ENCODE results near the gene BEAN1.

Gene BEAN1

GRCh38 chr16:66419527-66419926 is 7.6 kb upstream of the BEAN1 start:
- H3K4me3 Mint-ChIP-seq = no peak overlapping the region
- DNase-seq (no peak), ATAC-seq (replicated peaks) (no peak)
- no peaks in the 10 kb centered on the region for H3K36me3 Mint-ChIP-seq (ENCODE audit: insufficient read depth)
- H3K27me3 Mint-ChIP-seq = peaks cover 27 to 43% of the 10 kb centered on the region in 2 donors
- no peaks in the 10 kb centered on the region for H3K4me1 Mint-ChIP-seq (ENCODE audit: low read depth in 2 of 2)
- no peak overlapping the region for H3K27ac Mint-ChIP-seq
- no peaks in the 10 kb centered on the region for H3K9me3 Mint-ChIP-seq

- Mint-ChIP-seq H3K36me3 (ENCODE audit: insufficient read depth) (no peaks in the 10 kb centered on the region), H3K4me3 (no peak overlapping the region), H3K27me3 (peaks cover 36 to 51% of the 10 kb centered on the region in 2 donors), H3K9me3 (no peaks in the 10 kb centered on the region), H3K4me1 (ENCODE audit: low read depth in 2 of 2) (no peaks in the 10 kb centered on the region), H3K27ac (no peak overlapping the region)
- DNase-seq = no peak
- ATAC-seq (replicated peaks) = no peak
Observed at GRCh38 chr16:66420396-66420795, 6.7 kb upstream of the BEAN1 start.

DNA sequence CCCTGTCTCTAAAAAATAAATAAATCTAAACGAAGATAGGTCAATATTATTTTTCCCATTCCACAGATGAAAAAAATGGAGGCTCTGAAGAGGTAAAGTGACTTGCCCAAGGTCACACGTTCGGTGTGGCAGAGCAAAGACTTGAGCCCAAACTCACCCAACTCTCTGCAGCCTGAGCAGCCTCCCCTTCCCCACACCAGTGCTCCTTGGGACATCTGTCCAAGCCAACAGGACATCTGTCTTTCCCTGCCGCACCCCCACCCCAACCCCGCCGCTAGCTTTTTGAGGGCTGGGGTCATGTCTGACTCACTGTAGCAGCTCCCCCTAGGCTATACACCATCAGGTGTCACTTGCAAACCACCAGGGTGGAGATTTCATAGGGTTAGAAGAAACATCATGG is 5.2 kb upstream of the BEAN1 start:
- Mint-ChIP-seq H3K4me3 (no peak overlapping the region), H3K27me3 (peaks cover 48 to 66% of the 10 kb centered on the region in 2 donors), H3K27ac (no peak overlapping the region), H3K36me3 (ENCODE audit: insufficient read depth) (no peaks in the 10 kb centered on the region), H3K4me1 (ENCODE audit: low read depth in 2 of 2) (peaks cover 0 to 6% of the 10 kb centered on the region in 2 donors), H3K9me3 (no peaks in the 10 kb centered on the region)
- no peak for DNase-seq
- ATAC-seq (replicated peaks) = no peak

DNA sequence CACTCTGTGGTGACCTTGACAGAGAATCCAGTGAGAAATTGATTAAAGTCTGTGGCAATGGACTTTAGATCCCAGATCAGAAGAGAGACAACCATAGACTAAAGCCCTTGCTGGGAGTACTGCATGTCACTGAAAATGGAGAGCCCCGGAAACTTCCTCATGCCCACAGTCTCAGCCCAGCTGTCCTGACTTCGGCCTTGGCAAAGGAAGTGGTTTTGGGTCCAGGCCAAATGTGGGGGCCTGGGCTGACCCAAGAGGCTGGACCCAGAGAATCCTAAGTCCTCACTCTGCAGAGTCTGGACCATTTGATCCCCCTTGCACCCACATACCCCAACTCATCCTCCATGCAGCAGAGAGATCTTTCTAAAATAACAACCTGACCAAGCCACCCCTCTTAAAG is 4.7 kb upstream of the BEAN1 start:
- Mint-ChIP-seq H3K27ac (no peak overlapping the region), H3K4me1 (ENCODE audit: low read depth in 2 of 2) (peaks cover 0 to 6% of the 10 kb centered on the region in 2 donors), H3K36me3 (ENCODE audit: insufficient read depth) (no peaks in the 10 kb centered on the region), H3K4me3 (no peak overlapping the region), H3K27me3 (peaks cover 48 to 67% of the 10 kb centered on the region in 2 donors), H3K9me3 (no peaks in the 10 kb centered on the region)
- ATAC-seq (replicated peaks) (no peak), DNase-seq (no peak)

GRCh38 chr16:66423177-66423576 is 3.9 kb upstream of the BEAN1 start:
- H3K9me3 Mint-ChIP-seq = no peaks in the 10 kb centered on the region
- H3K4me3 Mint-ChIP-seq = no peak overlapping the region
- H3K27ac Mint-ChIP-seq = no peak overlapping the region
- ATAC-seq (replicated peaks) = no peak
- DNase-seq = no peak
- peaks cover 49 to 69% of the 10 kb centered on the region in 2 donors for H3K27me3 Mint-ChIP-seq
- no peaks in the 10 kb centered on the region for H3K36me3 Mint-ChIP-seq (ENCODE audit: insufficient read depth)
- H3K4me1 Mint-ChIP-seq (ENCODE audit: low read depth in 2 of 2) = peaks cover 0 to 6% of the 10 kb centered on the region in 2 donors

- no peaks in the 10 kb centered on the region for H3K36me3 Mint-ChIP-seq (ENCODE audit: insufficient read depth)
- H3K4me3 Mint-ChIP-seq = no peak overlapping the region
- ATAC-seq (replicated peaks) = no peak
- peaks cover 56 to 81% of the 10 kb centered on the region in 2 donors for H3K27me3 Mint-ChIP-seq
- H3K9me3 Mint-ChIP-seq = no peaks in the 10 kb centered on the region
- no peak for DNase-seq
- no peak overlapping the region for H3K27ac Mint-ChIP-seq
- peaks cover 0 to 6% of the 10 kb centered on the region in 2 donors for H3K4me1 Mint-ChIP-seq (ENCODE audit: low read depth in 2 of 2)
Observed at GRCh38 chr16:66425651-66426050, 1.4 kb upstream of the BEAN1 start.

DNA sequence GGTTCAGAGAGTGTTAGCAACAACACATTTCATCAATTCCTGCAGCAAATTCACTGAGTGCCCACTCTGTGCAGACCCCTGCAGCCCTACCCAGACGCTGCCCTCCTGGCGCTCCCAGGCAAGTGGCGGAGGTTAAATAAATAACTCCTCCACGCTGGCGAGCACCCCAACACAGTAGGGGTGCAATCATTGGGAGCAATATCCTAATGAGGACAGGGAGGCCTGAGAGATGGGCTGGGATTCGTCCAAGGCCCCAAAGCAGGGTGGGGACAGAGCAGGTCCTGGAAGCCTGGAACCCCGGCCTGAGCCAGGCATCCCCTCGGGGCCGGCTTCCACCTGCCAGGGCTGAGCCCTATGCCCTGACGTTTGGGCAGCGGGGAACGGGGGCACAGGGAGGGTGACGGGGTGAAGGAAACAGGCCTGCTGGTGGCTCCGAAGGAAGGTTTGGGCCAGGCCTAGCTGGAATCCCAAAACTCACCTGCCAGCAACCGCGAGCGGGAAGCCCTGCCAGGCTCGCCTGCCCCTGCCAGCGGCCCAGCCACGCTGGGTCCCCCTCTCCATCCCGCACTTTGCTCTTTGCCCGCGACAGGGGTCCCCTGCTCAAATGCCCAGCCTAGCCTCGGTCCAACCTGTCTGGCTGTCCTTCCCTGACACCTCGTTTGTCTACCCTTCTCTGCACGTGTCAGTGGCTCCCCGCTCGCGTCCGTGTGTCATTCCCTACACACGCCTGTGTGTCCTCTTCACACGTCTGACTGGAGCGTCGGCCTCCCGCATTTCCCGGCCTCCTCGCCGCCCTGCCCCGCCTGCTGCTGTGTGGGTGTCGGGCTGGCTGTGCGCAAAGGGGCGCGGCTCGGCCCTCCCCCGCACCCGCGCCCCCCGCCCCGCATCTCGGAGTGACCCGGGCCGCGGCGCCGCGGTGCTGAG is 721 bp upstream of the BEAN1 start:
- Mint-ChIP-seq H3K4me3 (peak overlapping the region; percentile 25 to 36), H3K4me1 (ENCODE audit: low read depth in 2 of 2) (peaks cover 0 to 6% of the 10 kb centered on the region in 2 donors), H3K9me3 (no peaks in the 10 kb centered on the region), H3K27ac (no peak overlapping the region), H3K27me3 (peaks cover 56 to 84% of the 10 kb centered on the region in 2 donors), H3K36me3 (ENCODE audit: insufficient read depth) (no peaks in the 10 kb centered on the region)
- ATAC-seq (replicated peaks) (no peak), DNase-seq (no peak)

DNA sequence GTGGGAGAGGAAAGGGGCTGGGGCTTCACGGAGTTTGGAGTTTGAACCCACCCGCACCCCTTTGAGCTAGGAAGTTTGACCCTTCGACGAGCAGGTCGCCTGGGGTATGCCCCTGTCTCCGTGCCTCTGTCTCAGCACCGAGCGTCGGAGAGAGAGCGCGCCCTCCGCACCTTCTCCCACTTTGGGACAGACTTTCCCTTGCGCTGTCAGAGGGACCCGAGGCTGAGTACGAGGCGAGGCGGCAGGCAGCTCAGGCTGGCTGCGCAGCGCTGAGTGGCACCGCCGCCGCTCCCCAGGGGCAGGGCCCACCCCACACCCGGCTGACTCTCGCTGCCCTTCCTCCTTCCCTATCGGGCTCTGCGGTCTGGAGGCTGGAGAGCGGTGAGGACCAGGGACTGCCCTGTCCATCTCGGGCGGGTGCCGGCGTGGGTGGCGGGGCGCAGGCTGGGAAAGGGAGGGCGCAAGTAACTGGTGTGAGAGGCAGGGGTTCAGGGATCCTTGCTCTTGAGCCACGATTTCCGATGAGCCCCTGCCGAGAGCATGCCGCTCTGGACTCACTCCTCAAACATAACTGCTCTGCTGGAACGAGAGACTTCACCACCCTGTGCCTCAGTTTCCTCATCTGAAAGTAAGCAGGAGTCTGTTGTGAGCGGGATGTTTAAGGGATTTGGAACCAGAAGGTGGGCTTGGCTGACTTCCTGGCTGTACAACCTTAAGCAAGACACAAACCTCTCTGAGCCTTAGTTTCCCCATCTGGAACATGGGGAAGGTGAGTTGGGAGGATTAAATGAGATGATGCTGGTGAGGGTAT is 981 bp downstream of the BEAN1 start:
- Mint-ChIP-seq H3K4me1 (ENCODE audit: low read depth in 2 of 2) (peaks cover 0 to 6% of the 10 kb centered on the region in 2 donors), H3K36me3 (ENCODE audit: insufficient read depth) (no peaks in the 10 kb centered on the region), H3K27me3 (peaks cover 63 to 86% of the 10 kb centered on the region in 2 donors), H3K27ac (no peak overlapping the region), H3K4me3 (peak overlapping the region in 1 of 2 donors; percentile 53), H3K9me3 (no peaks in the 10 kb centered on the region)
- peak; percentile 35 for ATAC-seq (replicated peaks)
- no peak for DNase-seq

DNA sequence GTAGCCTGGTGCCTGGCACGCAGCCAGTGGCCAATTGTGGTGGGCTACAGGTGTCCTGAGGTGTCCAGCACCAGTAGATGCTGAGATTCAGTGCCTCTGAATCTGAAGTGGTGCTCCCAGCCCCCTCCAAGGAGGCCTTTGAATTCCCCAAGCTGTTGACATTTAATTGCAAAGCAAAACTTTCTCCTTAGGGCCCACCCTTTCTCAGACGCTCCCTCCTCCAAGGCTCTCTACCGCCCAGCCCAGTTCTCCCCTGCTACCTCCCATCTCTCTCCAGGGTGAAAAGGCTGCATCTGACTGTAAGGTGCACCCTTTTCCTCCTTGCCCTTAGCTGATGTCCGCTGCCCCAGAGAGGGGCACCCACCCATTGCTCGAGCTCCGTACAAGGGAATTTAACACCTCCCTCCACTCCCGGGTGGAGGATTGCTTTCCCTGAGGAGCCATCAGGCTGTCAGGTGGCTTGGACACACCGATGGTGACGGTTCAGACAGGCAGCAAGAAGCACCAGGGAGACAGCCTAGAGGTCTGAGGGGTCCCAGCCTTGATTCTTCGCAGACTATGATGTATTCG is 1.7 kb downstream of the BEAN1 start:
- Mint-ChIP-seq H3K4me1 (ENCODE audit: low read depth in 2 of 2) (peaks cover 0 to 6% of the 10 kb centered on the region in 2 donors), H3K27me3 (peaks cover 68 to 86% of the 10 kb centered on the region in 2 donors), H3K4me3 (peak overlapping the region in 1 of 2 donors; percentile 2), H3K36me3 (ENCODE audit: insufficient read depth) (no peaks in the 10 kb centered on the region), H3K9me3 (no peaks in the 10 kb centered on the region), H3K27ac (no peak overlapping the region)
- DNase-seq (no peak), ATAC-seq (replicated peaks) (no peak)

- no peak for ATAC-seq (replicated peaks)
- H3K9me3 Mint-ChIP-seq = no peaks in the 10 kb centered on the region
- no peak for DNase-seq
- H3K36me3 Mint-ChIP-seq (ENCODE audit: insufficient read depth) = no peaks in the 10 kb centered on the region
- H3K4me1 Mint-ChIP-seq (ENCODE audit: low read depth in 2 of 2) = peaks cover 0 to 6% of the 10 kb centered on the region in 2 donors
- H3K27ac Mint-ChIP-seq = no peak overlapping the region
- H3K4me3 Mint-ChIP-seq = no peak overlapping the region
- H3K27me3 Mint-ChIP-seq = peaks cover 62 to 86% of the 10 kb centered on the region in 2 donors
Observed at GRCh38 chr16:66429290-66429962, 2.3 kb downstream of the BEAN1 start.

GRCh38 chr16:66430214-66430613 is 3.1 kb downstream of the BEAN1 start:
- Mint-ChIP-seq H3K4me1 (ENCODE audit: low read depth in 2 of 2) (peaks cover 0 to 6% of the 10 kb centered on the region in 2 donors), H3K9me3 (no peaks in the 10 kb centered on the region), H3K4me3 (no peak overlapping the region), H3K27ac (no peak overlapping the region), H3K36me3 (ENCODE audit: insufficient read depth) (peaks cover under 1% of the 10 kb centered on the region), H3K27me3 (peaks cover 54 to 86% of the 10 kb centered on the region in 2 donors)
- DNase-seq (no peak), ATAC-seq (replicated peaks) (no peak)

- H3K36me3 Mint-ChIP-seq (ENCODE audit: insufficient read depth) = peaks cover 3% of the 10 kb centered on the region
- H3K27me3 Mint-ChIP-seq = peaks cover 40 to 78% of the 10 kb centered on the region in 2 donors
- H3K9me3 Mint-ChIP-seq = no peaks in the 10 kb centered on the region
- DNase-seq (no peak), ATAC-seq (replicated peaks) (no peak)
- H3K27ac Mint-ChIP-seq = no peak overlapping the region
- H3K4me1 Mint-ChIP-seq (ENCODE audit: low read depth in 2 of 2) = no peaks in the 10 kb centered on the region
- H3K4me3 Mint-ChIP-seq = no peak overlapping the region
Observed at GRCh38 chr16:66431760-66432159, 4.7 kb downstream of the BEAN1 start.

GRCh38 chr16:66432429-66432828 is 5.3 kb downstream of the BEAN1 start:
- Mint-ChIP-seq H3K4me3 (no peak overlapping the region), H3K9me3 (no peaks in the 10 kb centered on the region), H3K27me3 (peaks cover 40 to 80% of the 10 kb centered on the region in 2 donors), H3K36me3 (ENCODE audit: insufficient read depth) (peaks cover 3% of the 10 kb centered on the region), H3K27ac (no peak overlapping the region), H3K4me1 (ENCODE audit: low read depth in 2 of 2) (no peaks in the 10 kb centered on the region)
- ATAC-seq (replicated peaks) (no peak), DNase-seq (no peak)
